ENCODE data around the gene TMEM11.
"Not testable (repeated sequence)": the region's sequence is repeated elsewhere in the genome, so short reads cannot be mapped to it uniquely, and the experiment has no call there.

Gene TMEM11

DNA sequence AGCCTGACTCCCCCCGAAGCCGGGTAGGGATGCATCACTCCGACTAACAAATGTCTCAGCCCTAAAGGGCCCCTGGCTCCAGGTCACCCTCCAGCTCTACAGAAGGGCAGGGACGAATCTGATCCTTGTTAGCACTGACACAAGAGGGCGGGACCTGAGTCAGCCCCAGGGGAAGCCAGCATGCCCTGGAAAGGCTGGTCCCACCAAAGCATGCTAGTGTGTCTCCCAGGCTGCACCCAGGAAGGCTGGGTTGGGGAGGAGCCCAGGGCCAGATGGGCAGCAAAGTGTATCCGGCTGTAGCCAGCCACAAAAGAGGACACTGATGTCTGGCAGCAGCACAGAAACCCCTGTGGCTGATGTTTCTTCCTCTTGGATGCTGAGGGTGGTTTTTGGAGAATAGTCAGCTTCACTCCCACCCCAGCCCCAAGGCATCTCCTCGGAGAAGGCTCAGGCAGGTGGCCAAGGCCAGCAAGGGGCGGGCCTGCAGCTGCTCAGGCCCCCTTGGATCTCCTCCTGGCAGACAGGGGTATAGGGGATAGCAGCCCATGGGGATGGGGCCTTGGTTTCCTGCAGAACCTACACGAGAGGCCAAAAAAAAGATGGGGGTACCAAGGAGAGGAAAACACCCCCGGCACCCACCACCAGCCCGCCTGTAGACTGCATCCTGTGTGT, 28.2 kb upstream of the TMEM11 start:
- DNase-seq, result no peak

DNA sequence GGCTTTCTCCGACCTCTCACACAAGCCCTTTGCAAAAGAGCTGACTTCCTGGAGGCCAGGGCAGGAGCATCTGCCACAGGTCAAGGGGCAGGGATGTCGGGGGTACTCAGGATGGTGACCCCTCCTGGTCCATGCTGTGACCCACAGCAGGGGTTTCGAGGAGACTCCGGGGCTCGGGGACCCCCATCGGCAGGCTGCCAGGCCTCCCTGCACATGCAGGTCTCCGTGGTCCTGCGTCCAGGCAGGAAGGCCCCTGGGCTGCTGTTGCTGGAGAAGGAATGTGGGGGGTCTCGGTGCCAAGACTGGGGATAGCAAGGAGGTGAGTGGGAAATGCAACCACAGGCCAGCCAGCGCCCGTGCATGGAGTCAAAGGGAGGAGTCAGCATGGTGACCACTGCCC, 27.6 kb upstream of the TMEM11 start:
- no peak for DNase-seq

DNA sequence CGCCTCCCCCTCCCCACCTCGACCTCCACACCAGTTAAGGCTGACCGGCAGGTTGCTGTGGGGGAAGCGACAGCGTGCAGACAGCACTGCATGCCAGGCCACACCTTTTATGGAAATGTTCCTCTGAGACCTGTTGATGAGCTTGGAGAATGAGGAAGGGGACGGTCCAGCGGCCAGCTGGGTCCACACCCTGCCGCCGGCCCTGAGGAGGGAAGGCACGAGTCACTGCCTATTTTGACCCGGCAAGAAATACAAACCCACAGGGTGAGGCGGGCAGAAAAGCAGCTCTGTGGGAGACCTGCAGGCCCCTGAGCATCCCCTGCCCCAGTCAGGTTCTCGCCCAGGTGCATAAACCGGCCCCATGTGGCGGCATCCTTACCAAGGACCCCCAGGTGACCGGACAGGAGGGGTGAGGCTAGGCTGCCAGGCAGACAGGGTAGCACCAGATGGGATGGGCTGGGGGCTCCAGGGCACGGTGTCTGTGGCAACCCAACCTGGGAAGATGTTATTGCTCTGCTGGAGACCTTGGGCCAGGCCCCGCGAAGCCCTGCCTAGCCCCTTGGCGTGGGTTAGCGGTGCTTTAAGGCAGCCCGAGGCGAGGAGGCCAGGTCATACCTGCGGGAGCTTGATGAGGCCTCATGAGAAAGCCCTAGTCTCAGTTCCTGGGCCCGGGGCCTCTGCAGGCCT, 26.6 kb upstream of the TMEM11 start:
- no peak for DNase-seq

DNA sequence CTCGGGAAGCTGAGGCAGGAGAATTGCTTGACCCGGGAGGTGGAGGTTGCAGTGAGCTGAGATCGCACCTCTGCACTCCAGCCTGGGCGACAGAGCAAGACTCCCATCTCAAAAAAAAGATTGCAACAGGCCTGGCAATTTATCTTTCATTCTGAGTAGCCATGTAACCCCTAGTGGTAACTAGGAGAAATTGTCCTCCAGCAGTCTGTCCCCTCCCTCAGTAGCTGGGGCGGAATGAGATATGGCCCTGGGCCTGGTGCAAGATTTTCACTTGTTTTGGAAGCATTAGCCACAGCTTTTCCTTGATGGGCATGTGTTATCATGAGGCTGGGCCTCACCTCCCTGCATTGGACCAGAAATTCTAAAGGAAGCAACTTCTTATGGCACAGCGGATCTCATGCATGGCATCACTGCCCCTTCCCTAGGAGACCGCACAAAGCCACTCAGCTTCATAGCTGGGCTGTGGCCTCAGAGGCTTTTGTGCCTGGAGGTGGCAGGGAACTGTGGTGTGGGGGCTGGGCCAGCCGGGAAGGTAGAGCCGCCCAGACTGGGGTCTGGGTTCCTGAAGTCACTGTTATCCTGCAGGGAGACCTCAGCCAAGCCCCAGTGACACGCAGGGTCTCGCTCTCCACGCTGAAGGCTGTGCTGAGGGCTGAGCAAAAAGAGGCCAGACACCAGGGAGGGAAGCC, 25.9 kb upstream of the TMEM11 start:
- no peak for DNase-seq

DNA sequence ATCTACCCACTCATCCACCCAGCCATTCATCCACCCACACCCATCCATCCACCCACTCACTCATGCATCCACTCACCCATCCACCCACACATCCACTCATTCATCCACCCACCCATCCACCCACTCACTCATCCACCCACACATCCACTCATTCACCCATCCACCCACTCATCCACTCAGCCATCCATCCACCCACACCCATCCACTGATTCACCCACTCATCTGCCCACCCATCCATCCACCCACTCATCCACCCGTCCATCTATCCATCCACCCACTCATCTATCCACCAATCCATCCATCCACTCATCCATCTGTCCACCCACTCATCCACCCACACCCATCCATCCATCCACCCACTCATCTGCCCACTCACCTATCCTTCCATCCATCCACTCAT, 22.0 kb upstream of the TMEM11 start:
- DNase-seq, result no peak

- no peak for DNase-seq
These were observed 19.8 kb upstream of the TMEM11 start for GRCh38 chr17:21233581-21234347.

- DNase-seq, result no peak
These were observed 18.2 kb upstream of the TMEM11 start for GRCh38 chr17:21232033-21232749.

GRCh38 chr17:21231533-21231932, 17.6 kb upstream of the TMEM11 start:
- no peak for DNase-seq

GRCh38 chr17:21228845-21229244, 14.9 kb upstream of the TMEM11 start:
- no peak for DNase-seq

DNA sequence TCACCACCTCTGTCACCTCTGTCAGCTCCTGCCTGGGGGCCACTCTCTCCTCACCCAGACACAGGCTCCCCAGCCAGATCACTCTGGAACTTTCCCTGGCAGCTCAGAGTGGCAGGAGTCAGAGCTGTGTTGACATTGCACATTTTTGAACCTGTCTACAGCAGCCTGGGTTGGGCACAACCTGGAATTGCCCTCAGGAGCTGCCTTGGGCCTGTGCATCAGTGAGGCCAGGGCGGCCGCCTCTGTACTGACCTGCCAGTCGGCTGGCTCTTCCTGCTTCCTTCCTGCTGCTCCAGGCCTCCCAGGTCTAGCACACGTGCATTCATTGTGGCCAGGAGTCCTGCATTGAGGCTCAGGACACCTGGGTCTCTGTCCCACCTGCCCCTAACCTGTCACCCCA, 14.2 kb upstream of the TMEM11 start:
- DNase-seq, result no peak

DNA sequence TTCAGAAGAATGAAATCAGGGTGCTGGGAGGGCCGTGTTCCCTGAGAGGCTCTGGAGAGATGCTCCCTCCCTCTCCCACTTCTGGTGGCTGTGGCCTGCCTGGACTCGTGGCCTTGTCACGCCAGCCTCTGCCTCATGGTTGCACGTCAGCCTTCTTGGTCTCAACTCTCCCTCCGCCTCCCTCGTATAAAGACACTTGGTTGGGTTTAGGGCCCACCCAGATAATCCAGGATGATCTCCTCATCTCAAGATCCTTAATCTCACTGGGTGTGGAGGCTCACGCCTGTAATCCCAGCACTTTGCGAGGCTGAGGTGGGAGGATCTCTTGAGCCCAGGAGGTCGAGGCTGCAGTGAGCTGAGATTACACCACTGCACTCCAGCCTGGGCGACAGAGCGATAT, 13.3 kb upstream of the TMEM11 start:
- DNase-seq, result not testable (repeated sequence)

DNA sequence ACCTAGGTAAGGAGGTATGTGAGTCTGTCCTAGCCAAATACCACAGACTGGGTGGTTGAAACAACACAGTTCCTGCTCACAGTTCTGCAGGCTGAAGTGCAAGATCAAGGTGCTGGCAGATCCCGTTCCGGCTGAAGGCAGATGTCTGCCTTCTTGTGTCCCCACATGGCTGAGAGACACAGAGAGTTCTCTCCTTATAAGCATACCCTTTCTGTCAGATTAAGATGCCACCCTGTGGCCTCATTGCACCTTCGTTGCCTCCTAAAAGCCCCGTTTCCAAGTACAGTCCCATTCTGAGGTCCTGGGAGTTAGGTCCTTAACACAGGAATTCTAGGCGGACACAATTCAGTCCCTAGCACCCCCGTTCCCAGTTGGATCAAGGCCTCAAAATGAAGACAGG, 9.1 kb upstream of the TMEM11 start:
- no peak for DNase-seq

DNA sequence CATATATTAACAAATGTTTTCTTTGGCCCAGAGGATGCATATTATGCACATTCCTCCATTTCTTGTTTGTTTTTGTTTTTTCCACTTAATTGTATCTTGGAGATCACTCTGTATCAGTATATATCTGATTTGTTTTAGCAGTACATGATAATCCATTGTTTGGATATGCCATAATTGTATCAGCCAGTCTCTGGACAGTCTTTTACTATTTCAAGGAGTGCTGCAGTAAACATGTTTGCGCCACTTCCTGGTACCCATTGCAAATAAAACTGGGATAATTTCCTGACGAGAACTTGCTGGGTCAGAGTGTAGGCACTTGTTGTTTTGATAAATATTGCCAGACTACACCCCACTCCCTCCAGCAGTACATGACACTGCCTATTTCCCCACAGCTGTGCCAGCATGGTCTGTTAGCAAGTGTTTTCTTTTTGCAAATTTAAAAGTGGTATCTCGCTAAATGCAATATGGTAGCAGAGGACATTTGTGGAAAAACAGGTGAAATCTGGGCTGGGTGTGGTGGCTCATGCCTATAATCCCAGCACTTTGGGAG, 4.9 kb upstream of the TMEM11 start:
- DNase-seq, result no peak

DNA sequence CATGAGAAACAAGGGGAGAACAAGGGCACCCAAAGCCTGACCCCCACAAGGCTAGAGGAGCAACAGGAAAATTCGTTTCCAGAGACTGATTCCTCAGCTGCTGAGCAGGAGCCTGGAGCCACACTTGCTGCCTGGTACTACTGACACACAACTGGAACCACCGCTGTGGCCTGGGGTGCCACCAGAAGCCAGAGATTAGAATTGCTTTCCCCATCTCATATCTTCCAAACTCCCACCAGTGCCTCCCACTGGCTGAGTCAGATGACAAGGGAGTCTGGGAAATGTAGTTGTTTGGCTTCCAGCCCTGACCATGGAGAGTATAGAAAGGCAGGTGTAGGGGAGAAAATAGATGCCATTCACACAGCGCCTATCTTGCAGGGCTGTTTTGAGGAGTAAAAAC, 4.1 kb upstream of the TMEM11 start:
- DNase-seq, result no peak

- no peak for DNase-seq
These were observed 3.4 kb upstream of the TMEM11 start for GRCh38 chr17:21217346-21217745.

DNA sequence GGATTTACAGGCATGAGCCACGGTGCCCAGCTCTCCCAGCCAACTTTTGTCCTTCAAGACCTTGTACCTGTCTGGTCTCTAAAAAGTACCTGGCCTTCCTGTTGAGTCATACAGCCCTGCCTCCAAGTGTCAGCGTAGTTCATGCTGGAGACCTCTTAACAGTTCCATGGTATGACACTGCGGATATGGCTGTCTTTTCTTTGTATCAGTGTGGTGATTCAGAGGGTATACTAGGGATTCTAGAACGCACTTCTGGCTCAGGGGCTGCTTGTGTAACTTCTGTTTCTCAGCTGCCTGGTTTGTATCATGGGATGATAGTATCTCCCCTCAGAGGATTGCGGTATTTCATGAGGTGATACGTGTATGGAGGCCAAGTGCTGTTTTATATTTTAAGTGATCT, 2.0 kb upstream of the TMEM11 start:
- DNase-seq, result no peak

DNA sequence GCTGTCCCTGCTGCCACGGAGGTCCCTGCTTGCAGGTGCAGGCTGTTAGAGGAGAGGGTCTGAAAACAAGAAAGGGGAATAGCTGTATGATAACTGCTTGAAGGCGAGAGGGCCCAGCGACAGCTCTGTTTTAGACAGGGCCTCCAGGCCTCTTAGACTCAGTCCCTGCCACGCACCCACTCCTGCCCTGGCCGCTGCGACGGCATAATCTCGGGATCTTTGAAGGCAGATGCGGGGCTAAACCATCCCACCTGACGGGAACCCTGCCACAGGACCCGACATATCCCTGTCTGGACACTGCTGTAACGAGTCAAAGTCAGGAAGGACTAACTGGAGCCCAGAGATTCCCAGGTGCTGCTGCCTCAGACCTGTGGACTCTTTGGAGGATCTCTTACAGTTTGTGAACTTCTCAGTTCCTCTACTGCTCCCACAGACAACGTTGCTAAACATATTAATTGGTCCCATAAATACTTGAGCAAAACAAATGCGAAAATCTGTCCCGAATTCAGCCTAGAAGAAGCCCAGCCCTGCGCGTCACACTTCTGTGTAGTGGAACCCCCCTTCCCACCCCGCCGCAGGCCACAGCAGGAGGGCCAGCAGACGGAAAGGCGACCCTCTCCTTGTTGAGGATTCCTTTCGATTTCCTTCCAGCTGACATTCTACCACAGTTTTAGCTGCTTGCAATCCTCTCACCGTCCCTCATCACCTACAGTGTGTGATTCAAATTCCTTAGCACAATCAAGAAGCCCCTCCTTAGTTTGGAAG, 998 bp upstream of the TMEM11 start:
- DNase-seq, result no peak

DNA sequence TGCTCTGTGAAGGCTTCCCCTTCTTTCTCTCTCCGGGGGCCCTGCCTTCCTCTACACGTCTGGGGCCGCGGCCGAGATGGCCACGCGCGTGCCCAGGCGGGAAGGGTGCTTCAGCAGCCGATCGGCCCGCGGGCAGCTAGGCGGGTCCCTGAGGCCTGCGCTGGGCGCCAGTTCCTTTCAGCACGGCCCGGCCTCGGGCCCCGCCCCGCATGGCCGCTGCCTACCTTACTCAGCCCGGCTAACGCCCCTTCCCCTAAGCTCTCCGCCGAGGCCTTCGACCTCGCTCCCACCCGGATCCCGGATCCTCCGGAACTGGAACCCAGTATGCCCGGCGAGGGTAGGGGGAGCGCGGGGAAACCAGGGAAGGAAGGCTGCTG, 335 bp downstream of the TMEM11 start:
- DNase-seq, result no peak

GRCh38 chr17:21212826-21213637, 929 bp downstream of the TMEM11 start:
- no peak for DNase-seq

DNA sequence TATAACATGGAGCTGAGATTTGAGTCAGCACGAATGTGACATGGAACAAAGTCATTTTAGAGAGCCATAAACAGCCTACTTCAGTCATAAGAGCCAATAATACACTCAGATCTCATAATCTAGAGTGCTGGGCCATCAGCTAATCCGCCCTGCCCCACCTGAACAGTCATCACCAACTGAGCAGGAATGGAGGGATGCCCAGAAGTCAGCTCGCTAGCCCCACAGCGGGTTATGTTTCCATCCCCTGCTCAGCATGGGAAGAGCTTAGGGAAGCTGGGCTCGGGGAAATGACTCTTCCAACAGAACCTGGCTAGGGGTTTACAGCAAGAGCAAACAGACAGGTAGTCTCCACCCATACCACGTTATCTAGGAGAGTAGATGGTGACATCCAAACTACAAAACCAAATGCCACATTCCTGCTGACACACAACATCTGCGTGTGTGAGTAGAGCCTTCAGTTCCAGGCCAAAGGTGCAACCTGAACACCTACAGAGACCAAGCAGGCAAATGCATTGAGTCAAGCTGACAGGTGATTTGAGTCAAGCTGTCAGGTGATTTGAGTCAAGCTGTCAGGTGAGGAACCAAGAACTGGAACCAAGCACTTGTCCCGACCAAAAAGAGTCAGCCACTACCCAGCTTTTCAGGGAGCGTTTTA, 2.0 kb downstream of the TMEM11 start:
- no peak for DNase-seq

All from activated CD4-positive, CD25-positive, alpha-beta regulatory T cell (primary cell).